Smooth muscle cell of bladder (primary cell): Measurements from ENCODE around the gene SYNGAP1. TPM values are rescaled to one million over a fixed set of nuclear protein-coding genes. Genes with fewer than 3 reads are reported as not detected.

Source experiments
- total RNA-seq: library from RNA; depleted of rRNA; stranded (reverse); fragments of >200 nt; gene quantifications from 2 replicates; pipeline ENCODE4 v1.2.3, GENCODE V29; 2014

The SYNGAP1 gene
- total RNA-seq, result 1.7 and 3.9 TPM in 2 replicates

DNA sequence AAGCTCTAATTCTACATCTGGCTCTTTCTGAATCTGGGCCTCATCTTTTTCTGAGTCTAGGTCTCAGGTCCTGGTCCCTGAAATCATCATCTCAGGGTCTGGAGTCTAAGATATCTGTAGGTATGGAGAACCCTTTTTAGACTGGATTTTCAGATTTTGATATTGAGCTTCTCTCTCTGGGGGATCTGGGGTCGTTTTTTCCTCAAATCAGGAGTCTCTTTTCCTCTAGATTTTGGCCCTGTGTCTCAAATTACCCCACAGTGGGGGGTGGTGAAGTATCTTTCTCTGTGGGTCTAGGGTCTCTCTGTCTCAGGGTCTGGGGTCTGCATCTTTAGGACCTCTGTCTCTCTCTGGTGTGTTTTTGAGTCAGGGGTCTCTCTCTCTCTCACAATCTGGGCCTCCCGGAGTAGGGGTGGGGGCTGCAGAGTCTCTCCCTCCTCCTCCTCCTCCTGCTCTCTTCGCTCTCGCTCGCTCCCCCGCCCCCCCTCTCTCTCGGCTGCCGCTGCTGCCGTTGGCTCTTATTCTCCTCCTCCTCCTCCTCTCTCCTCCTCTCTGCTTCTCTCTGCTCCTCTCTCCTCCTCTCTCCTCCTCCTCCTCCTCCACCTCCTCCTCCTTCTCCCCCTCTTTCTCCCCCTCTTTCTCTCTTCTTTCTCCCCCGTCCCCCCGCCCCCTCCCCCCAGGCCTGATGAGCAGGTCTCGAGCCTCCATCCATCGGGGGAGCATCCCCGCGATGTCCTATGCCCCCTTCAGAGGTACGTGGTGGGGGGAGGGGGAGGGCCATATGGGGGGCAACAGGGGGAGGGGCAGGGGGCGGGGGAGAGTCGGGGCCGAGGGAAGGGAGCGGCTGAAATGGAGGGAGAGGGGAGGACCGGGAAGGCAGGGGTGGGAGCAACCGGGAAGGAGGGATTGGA is at the start of gene SYNGAP1:
Gene SYNGAP1 (plus strand): TSS at position 486 of the 911 bp plus-strand sequence. CDS start 200 bp downstream, at position 686.

DNA sequence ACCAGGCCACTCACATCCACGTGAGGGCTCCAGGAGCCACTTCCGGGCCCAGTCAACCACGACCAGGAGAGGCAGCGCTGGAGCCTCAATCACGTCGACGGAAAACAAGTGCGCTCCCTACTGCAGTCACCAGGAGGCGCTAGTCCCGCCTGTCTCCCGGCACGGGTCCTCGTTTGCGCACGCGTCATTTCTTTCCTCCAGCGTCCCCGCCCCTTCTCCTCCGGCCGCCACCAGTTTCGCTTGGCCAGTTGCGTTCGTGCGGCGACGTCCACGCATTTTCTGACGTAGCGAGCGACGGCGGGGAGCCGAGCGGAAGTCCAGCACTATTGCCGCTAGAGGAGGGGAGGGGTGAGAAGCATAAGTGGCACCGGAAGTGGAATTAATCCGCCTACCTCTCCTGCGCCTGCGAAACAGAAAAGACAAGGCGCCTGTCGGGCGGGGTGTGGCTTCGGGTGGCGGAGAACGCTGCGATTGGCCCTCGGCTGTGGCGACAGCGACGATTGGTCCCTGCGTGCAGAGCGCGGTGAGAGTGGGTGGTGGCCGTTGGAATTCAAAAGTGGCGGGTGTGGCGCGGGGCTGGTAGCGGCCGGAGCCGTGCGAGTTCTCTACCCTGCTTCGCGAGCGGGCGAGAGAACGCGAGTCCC is 28.5 kb upstream of the SYNGAP1 start, which contains the start of gene KIFC1:
Gene KIFC1 (plus strand): TSS at position 546 of the 644 bp plus-strand sequence. CDS start 163 bp downstream, outside the sequence.

DNA sequence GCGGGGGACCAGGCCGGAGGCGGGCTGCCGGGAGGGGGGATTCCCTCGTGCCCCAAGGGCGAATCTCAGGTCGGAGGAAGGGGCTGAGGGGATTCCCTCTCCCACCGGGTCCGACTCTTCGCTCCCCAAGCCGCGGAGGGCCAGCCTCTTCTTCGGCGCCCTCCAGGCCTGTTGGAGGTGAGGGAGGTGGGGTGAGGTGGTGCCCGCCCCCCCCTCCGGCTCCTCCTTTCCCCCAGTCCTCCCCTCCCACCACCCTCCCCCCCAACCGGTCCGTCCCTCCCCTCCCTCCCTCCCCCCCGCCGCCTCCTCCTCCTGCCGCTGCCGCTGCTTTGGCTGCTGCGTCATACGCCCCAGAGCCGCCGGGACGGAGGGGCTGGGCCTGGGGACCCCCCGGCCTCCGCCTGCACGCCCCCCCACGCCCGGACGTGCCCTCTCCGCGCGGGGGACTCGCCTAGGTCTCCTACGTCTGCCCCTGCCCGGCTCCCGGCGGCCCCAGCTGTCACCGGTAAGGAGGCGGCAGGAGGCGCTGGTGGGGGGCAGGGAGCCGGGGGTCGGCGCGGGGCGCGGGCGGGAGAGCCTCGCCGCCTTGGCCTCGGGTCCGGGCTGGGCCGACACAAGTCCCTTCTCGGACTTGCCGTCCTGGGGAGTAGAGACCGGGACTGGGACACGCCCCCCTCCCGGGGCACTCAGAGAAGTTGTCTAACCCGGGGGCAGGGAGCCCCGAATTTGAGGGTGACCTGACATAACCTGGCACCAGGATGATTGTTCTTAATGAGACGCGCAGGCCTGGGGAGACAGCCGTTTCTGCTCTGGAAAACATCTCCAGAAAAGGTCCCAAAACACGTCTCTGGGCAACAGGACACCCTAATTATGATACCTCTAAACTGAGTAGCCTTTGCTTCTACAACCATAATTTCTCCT is 8.9 kb upstream of the SYNGAP1 start, which contains the start of gene PHF1:
Gene PHF1 (plus strand): TSS at position 304 of the 921 bp plus-strand sequence. CDS start 1,250 bp downstream, outside the sequence.

DNA sequence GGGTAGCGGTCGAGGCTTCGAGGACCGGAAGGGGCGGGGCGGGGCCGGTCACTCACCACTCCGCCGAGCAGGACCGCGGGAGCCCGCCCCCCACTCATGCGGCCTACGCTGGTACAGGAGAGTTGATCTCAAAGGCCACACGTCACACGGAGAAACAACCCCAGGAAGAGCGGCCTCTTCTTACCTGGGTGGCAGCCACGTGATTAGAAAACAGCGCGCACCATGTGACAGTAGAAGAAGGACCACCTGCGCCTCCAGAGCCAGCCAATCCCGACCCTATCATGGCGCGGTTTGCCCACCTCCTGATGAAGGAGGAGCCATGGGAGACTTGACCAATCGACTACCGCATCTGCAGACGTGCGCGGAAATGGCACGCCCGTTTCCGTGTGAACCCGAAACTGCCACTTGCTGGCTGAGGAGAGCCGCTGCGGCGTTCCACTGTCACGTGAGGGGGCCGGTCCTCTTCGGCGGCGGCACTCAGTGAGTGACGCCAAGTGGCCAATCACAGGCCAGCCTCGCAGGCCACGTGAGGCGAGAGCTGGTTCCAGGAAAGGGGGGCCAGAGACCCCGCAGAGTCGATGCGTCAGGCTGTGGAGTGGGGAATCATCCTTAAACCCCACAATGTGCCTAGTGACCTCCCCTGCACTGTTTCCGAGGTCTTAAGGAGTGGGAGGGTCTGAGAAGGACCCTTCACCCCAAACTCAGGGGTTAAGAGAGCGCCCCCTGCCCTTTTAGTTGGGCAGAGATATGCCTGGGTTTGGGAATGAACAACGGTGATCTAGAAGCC is 1.8 kb upstream of the SYNGAP1 start, which contains the start of gene CUTA:
Gene CUTA (minus strand): TSS at position 205 of the 787 bp plus-strand sequence. CDS start 107 bp downstream, at position 98.

DNA sequence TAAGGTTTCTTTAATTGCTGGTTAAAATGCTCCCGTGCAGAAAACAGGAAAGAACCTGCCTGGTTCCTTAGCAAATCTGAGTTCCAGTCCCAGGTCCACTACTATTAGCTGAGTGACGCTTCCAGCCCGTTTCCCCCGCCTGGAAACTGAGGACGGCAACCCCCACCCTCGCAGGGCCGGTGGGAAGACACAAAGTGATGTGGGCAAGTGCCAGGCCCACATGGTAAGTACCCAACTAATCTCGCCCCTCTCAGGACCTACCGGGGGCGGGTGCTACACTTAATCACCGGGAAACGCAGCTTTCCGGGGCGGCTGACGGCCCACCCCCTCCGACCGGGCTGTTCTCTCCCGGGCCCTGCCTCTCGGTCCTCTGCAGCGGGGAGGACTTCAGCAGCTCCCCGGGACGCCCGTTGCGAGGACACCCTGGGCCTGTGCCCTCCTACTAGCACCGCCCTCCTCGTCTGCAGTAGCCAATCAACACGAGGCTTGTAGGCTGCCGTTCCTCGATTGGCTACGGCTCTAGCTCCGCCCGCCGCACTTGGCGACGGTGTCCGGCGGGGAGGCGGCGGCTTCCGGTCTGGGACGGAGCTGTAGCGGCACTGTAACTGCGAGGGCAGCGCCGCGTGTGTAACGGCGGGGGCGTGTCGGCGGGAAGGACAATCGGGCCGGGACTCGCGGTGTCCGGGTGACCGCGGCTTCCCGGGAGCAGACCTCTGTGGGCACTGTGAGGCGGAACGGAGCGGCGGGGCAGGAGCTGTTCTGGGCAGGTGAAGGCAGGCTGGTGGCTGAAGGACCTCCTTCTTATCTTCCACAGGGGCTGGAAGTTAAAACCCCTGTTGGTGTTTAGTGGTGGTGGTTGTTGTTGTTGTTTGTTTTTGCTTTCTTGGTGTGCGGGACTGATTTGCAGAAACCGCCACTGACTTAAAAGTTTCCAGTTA is 34.4 kb downstream of the SYNGAP1 start, which contains the start of gene ZBTB9:
Gene ZBTB9 (plus strand): TSS at position 568 of the 938 bp plus-strand sequence. CDS start 525 bp downstream, outside the sequence.

Other genes starting within 250 kb of the SYNGAP1 start
- gene COL11A2, start 227.6 kb upstream of the SYNGAP1 start, total RNA-seq, result 0.14 and 0.46 TPM in 2 replicates
- 20.8 and 23.5 TPM in 2 replicates for gene RXRB, start 219.4 kb upstream of the SYNGAP1 start, total RNA-seq
- 169 and 203 TPM in 2 replicates for gene SLC39A7, start 219.2 kb upstream of the SYNGAP1 start, total RNA-seq
- 4.8 and 7.4 TPM in 2 replicates for gene HSD17B8, start 215.4 kb upstream of the SYNGAP1 start, total RNA-seq
- 26.2 and 38.6 TPM in 2 replicates for gene RING1, start 211.6 kb upstream of the SYNGAP1 start, total RNA-seq
- gene VPS52, start 148.2 kb upstream of the SYNGAP1 start, total RNA-seq, result 36.6 and 36.8 TPM in 2 replicates
- 7,769 and 8,323 TPM in 2 replicates for gene RPS18, start 148.0 kb upstream of the SYNGAP1 start, total RNA-seq
- gene B3GALT4, start 142.9 kb upstream of the SYNGAP1 start, total RNA-seq, result 7.1 and 8.8 TPM in 2 replicates
- 88.8 and 89.3 TPM in 2 replicates for gene WDR46, start 130.8 kb upstream of the SYNGAP1 start, total RNA-seq
- gene PFDN6, start 130.5 kb upstream of the SYNGAP1 start, total RNA-seq, result 46.4 and 56.6 TPM in 2 replicates
- 11.4 and 17.9 TPM in 2 replicates for gene RGL2, start 121.1 kb upstream of the SYNGAP1 start, total RNA-seq
- gene TAPBP, start 106.0 kb upstream of the SYNGAP1 start, total RNA-seq, result 44.2 and 51.1 TPM in 2 replicates
- 18.6 and 20.2 TPM in 2 replicates for gene ZBTB22, start 102.3 kb upstream of the SYNGAP1 start, total RNA-seq
- 48.2 and 53.4 TPM in 2 replicates for gene DAXX, start 97.1 kb upstream of the SYNGAP1 start, total RNA-seq
- gene KIFC1, start 28.2 kb upstream of the SYNGAP1 start, total RNA-seq, result 1.3 and 1.4 TPM in 2 replicates
- 17.1 and 20.0 TPM in 2 replicates for gene PHF1, start 9.1 kb upstream of the SYNGAP1 start, total RNA-seq
- gene CUTA, start 2.0 kb upstream of the SYNGAP1 start, total RNA-seq, result 145 and 158 TPM in 2 replicates
- 2.8 and 4.1 TPM in 2 replicates for gene ZBTB9, start 34.5 kb downstream of the SYNGAP1 start, total RNA-seq
- 9.4 and 11.1 TPM in 2 replicates for gene BAK1, start 160.2 kb downstream of the SYNGAP1 start, total RNA-seq
- 10.5 and 15.5 TPM in 2 replicates for gene ITPR3, start 201.3 kb downstream of the SYNGAP1 start, total RNA-seq